IMR-90 (cell line): ENCODE measurements around the gene NUDT9. TPM values are rescaled to one million over a fixed set of nuclear protein-coding genes. Genes with fewer than 3 reads are reported as not detected.
"Not testable (repeated sequence)": the region's sequence is repeated elsewhere in the genome, so short reads cannot be mapped to it uniquely, and the experiment has no call there.

Experiments
- ATAC-seq: fragments of 200-7000 bp; cut with Tn5 transposase; 2 replicates; pipeline ENCODE4 v1.9.1; 2020; ENCODE audit warnings: low read depth, mild to moderate bottlenecking, moderate library complexity
- BruUV-seq: library from RNA; stranded (reverse); fragments of 400-500 nt; replicated peaks from 2 replicates; lab custom pipeline; 2021; lab: Mats Ljungman, UMichigan
- CTCF ChIA-PET: fragments of 300-600 bp; formaldehyde crosslinking; extraction: SDS; loops from one replicate; lab custom pipeline; 2021; ENCODE audit warnings: antibody characterized with exemption; lab: Yijun Ruan, JAX
- POLR2A ChIA-PET: fragments of 300-600 bp; sonication (Branson Sonifier 250); formaldehyde crosslinking; loops from one replicate; lab custom pipeline; 2022; ENCODE audit warnings: antibody characterized with exemption; ENCODE audit not compliant: unreplicated experiment; lab: Charles Lee
- DNase-seq: peaks from one replicate; pipeline ENCODE4 v3.0.0; 2013
- H2AFZ ChIP-seq: replicated peaks from 2 replicates; pipeline ENCODE3; 2013; ENCODE audit warnings: low read length, mild to moderate bottlenecking; ENCODE audit not compliant: poor library complexity
- H2AK5ac ChIP-seq: 2 replicates; pipeline ENCODE4 v1.6.1; 2013; ENCODE audit warnings: low read depth, low read length, inconsistent platforms
- H2AK9ac ChIP-seq: replicated peaks from 2 replicates; pipeline ENCODE3; 2013; ENCODE audit warnings: mild to moderate bottlenecking, low read depth, low read length, moderate library complexity; ENCODE audit not compliant: poor library complexity
- H2BK120ac ChIP-seq: 2 replicates; pipeline ENCODE4 v1.6.1; 2013; ENCODE audit warnings: low read depth, low read length, inconsistent platforms
- H2BK15ac ChIP-seq: 3 replicates; pipeline ENCODE4 v1.6.1; 2013; ENCODE audit warnings: low read depth, low read length, inconsistent platforms
- H2BK20ac ChIP-seq: 2 replicates; pipeline ENCODE4 v1.6.1; 2013; ENCODE audit warnings: low read depth, mild to moderate bottlenecking, inconsistent platforms, low read length, moderate library complexity
- H2BK5ac ChIP-seq: 2 replicates; pipeline ENCODE4 v1.6.1; 2013; ENCODE audit warnings: mild to moderate bottlenecking, low read depth, low read length, inconsistent platforms; ENCODE audit not compliant: poor library complexity, severe bottlenecking
- H3K14ac ChIP-seq: replicated peaks from 2 replicates; pipeline ENCODE4 v1.6.1; 2013; ENCODE audit warnings: low read depth, low read length, inconsistent platforms
- H3K18ac ChIP-seq: 2 replicates; pipeline ENCODE4 v1.6.1; 2013; ENCODE audit warnings: low read depth, low read length, control low read depth
- H3K23ac ChIP-seq: 2 replicates; pipeline ENCODE4 v1.6.1; 2013; ENCODE audit warnings: low read depth, low read length, inconsistent platforms
- H3K27ac ChIP-seq: 2 replicates; pipeline ENCODE4 v1.5.1; 2013; ENCODE audit warnings: mild to moderate bottlenecking, control low read depth, low read length; ENCODE audit not compliant: insufficient read depth
- H3K27me3 ChIP-seq: 2 replicates; pipeline ENCODE4 v1.6.1; 2013; ENCODE audit warnings: low read length; ENCODE audit not compliant: control insufficient read depth, insufficient read depth
- H3K36me3 ChIP-seq: 2 replicates; pipeline ENCODE4 v1.6.1; 2013; ENCODE audit warnings: low read length, mixed read lengths; ENCODE audit not compliant: control insufficient read depth, insufficient read depth
- H3K4ac ChIP-seq: 2 replicates; pipeline ENCODE4 v1.6.1; 2013; ENCODE audit warnings: low read depth, low read length, inconsistent platforms
- H3K4me1 ChIP-seq: 2 replicates; pipeline ENCODE4 v1.6.1; 2013; ENCODE audit warnings: low read length, mixed read lengths; ENCODE audit not compliant: control insufficient read depth, insufficient read depth
- H3K4me2 ChIP-seq: 2 replicates; pipeline ENCODE4 v1.6.1; 2013; ENCODE audit warnings: low read depth, mild to moderate bottlenecking, control low read depth, low read length, moderate library complexity
- H3K4me3 ChIP-seq: 2 replicates; pipeline ENCODE4 v1.5.1; 2013; ENCODE audit warnings: low read depth, mild to moderate bottlenecking, control low read depth, low read length, moderate library complexity; ENCODE audit not compliant: insufficient read depth
- H3K56ac ChIP-seq: 2 replicates; pipeline ENCODE4 v1.6.1; 2013; ENCODE audit warnings: low read length, inconsistent platforms; ENCODE audit not compliant: insufficient read depth; ENCODE audit errors: extremely low read depth
- H3K79me1 ChIP-seq, 2 experiments: 2 replicates each; pipeline ENCODE4 v1.6.1; 2013; ENCODE audit warnings: low read length in 2 of 2, inconsistent platforms in 1 of 2, low read depth in 1 of 2
- H3K9ac ChIP-seq: 2 replicates; pipeline ENCODE4 v1.6.1; 2013; ENCODE audit warnings: low read depth, low read length, control low read depth
- H3K9me1 ChIP-seq: 2 replicates; pipeline ENCODE4 v1.6.1; 2013; ENCODE audit warnings: low read length, inconsistent platforms; ENCODE audit not compliant: insufficient read depth
- H3K9me3 ChIP-seq: 2 replicates; pipeline ENCODE4 v1.6.1; 2013; ENCODE audit warnings: low read length; ENCODE audit not compliant: control insufficient read depth, insufficient read depth
- H4K20me1 ChIP-seq: 2 replicates; pipeline ENCODE4 v1.6.1; 2013; ENCODE audit warnings: low read length, inconsistent platforms; ENCODE audit not compliant: insufficient read depth
- H4K5ac ChIP-seq: 2 replicates; pipeline ENCODE4 v1.6.1; 2013; ENCODE audit warnings: mild to moderate bottlenecking, low read depth, low read length, control low read depth
- H4K8ac ChIP-seq, 2 experiments: 2 replicates each; pipeline ENCODE4 v1.6.1; 2013; ENCODE audit warnings: low read depth in 2 of 2, low read length in 2 of 2, control low read depth in 1 of 2, inconsistent platforms in 1 of 2
- H4K91ac ChIP-seq: 2 replicates; pipeline ENCODE4 v1.6.1; 2013; ENCODE audit warnings: low read depth, low read length, inconsistent platforms; ENCODE audit not compliant: insufficient read depth
- MAZ ChIP-seq: IDR thresholded peaks from 2 replicates; pipeline ENCODE4 v1.6.1; 2012; ENCODE audit warnings: low read depth, mild to moderate bottlenecking, low read length, improper control_type of control experiment, moderate library complexity, borderline replicate concordance
- WGBS, 2 experiments: methylation state at CpG; one replicate each; pipeline versions ENCODE4 v1.1.5 to v1.1.7; 2013; ENCODE audit warnings: missing lambda C conversion rate in 2 of 2; ENCODE audit not compliant: insufficient read length in 1 of 2; ENCODE audit errors: extremely low coverage in 2 of 2; 5-methylcytosine and 5-hydroxymethylcytosine counted together
- dilution Hi-C: fragments of 300-500 bp; cut with HindIII; formaldehyde crosslinking; loops from one replicate; pipeline ENCODE4 v1.14.3; 2018; ENCODE audit warnings: low sequenced_read_pairs; ENCODE audit not compliant: unreplicated experiment
- in situ Hi-C: fragments of 300-500 bp; cut with MboI; formaldehyde crosslinking; loops from 3 replicates; pipeline ENCODE4 v1.14.3; 2019; ENCODE audit warnings: low sequenced_read_pairs, inconsistent platforms, mixed read lengths
- intact Hi-C: fragments of 100-400 bp; cut with micrococcal nuclease; formaldehyde crosslinking; loops from 2 replicates; pipeline ENCODE4 v1.10.0; 2022
- polyA plus RNA-seq, 3 experiments: library from polyadenylated mRNA; depleted of rRNA; stranded (reverse); fragments of >200 nt; gene quantifications; 2 replicates each; pipeline ENCODE4 v1.2.3, GENCODE V29; 2012; ENCODE audit warnings: low replicate concordance in 1 of 3
- total RNA-seq: library from RNA; depleted of rRNA; stranded (reverse); fragments of >200 nt; gene quantifications from 2 replicates; pipeline ENCODE4 v1.2.3, GENCODE V29; 2012
- TF ChIP-seq, protein P1 (sequence below): fragments of 150-350 bp; IDR thresholded peaks from 2 replicates; pipeline ENCODE4 v1.6.1; 2016; ENCODE audit warnings: low read depth, mild to moderate bottlenecking, low read length, moderate library complexity, borderline replicate concordance

Gene NUDT9
- total and polyA plus RNA-seq, 2 of the 4 experiments (the other 2 are of a cell fraction): 10.0 to 23.5 TPM

DNA sequence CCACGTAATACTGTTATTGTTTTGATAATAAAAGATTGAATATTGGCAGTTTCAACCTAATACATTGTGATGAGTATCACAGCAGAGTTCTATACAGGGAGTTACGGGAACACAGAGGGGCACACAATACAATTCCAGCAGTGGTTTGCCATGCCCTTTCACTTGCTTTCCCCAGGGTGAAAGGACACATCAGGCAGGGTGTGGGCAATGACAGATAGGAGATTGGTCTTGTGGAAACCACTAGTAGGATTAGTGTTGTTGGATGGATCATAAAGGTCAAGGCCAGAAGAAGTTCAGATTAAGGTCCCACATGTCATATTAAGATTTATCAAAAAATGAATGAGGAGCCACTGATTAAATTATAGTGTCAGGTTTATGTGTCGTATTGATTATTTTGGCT, 39.4 kb upstream of the NUDT9 start:
- CTCF ChIA-PET: interaction anchor here (0.9 kb wide), 1 partner anchor 8 kb away, joined by 3 read pairs; the partner anchor contains the start of gene HSD17B11

DNA sequence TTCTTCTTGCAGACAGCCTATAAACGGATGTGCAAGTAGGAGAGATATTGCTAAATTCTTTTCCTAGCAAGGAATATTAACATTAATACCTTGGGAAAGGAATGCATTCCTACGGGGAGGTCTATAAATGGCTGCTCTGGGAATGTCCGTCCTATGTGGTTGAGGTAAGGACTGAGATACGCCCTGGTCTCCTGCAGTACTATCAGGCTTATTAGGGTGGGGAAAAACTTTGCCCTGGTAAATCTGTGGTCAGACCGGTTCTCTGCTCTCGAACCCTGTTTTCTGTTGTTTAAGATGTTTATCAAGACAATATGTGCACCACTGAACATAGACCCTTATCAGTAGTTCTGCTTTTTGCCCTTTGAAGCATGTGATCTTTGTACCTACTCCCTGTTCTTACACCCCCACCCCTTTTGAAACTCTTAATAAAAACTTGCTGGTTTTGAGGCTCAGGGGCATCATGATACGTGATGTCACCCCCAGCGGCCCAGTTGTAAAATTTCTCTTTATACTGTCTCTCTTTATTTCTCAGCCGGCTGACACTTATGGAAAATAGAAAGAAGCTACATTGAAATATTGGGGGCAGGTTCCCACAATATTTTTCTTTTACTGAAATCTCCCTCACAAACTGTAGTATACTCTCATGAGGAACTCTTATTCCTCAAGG, 37.8 kb upstream of the NUDT9 start:
- H2BK20ac ChIP-seq, DNase-seq, H4K91ac ChIP-seq, H3K9me1 ChIP-seq, H3K36me3 ChIP-seq, H2BK5ac ChIP-seq, CTCF ChIA-PET, H3K9me3 ChIP-seq, H3K18ac ChIP-seq, H3K4me3 ChIP-seq, H3K27ac ChIP-seq, intact Hi-C loops, BruUV-seq, H4K20me1 ChIP-seq, H4K5ac ChIP-seq, H3K4me1 ChIP-seq, H3K27me3 ChIP-seq, H2AK5ac ChIP-seq, H2AK9ac ChIP-seq, H3K14ac ChIP-seq, H3K4me2 ChIP-seq, H2BK15ac ChIP-seq, H2BK120ac ChIP-seq, H2AFZ ChIP-seq, H3K56ac ChIP-seq, in situ Hi-C loops, ATAC-seq, POLR2A ChIA-PET, H3K9ac ChIP-seq, dilution Hi-C loops, H3K23ac ChIP-seq, H3K4ac ChIP-seq, H4K8ac ChIP-seq: not testable (repeated sequence)
- H3K79me1 ChIP-seq: peaks cover 22 to 34% of the 10 kb centered on the region in 2 experiments; a peak in 3 of 4 replicates
- WGBS, 2 experiments: no CpG with 5 or more reads among the region's 9 CpGs

More for the DNA sequence above, 39.4 kb upstream of the NUDT9 start:
- Histone ChIP-seq H2BK15ac (no peak overlapping the region), H3K27me3 (no peaks in the 10 kb centered on the region), H3K4me1 (no peaks in the 10 kb centered on the region), H3K23ac (no peak overlapping the region), H4K5ac (no peak overlapping the region), H4K8ac (no peak overlapping the region), H3K18ac (no peak overlapping the region), H3K9me1 (0 out of 2 replicates have a peak, but pooled peaks cover 2% of the 10 kb centered on the region), H3K79me1 (peaks cover 14 to 19% of the 10 kb centered on the region in 2 experiments; a peak in 3 of 4 replicates), H2BK120ac (no peak overlapping the region), H3K4me2 (no peak overlapping the region), H4K91ac (no peak overlapping the region), H2BK20ac (no peak overlapping the region), H3K9ac (no peak overlapping the region), H3K36me3 (peaks cover 6% of the 10 kb centered on the region; the same call in 1 of the 2 replicates), H3K4me3 (no peak overlapping the region), H3K9me3 (no peaks in the 10 kb centered on the region), H3K27ac (no peak overlapping the region), H2AFZ (no peak overlapping the region), H3K14ac (no peak overlapping the region), H3K4ac (no peak overlapping the region), H2BK5ac (no peak overlapping the region), H2AK9ac (no peak overlapping the region), H4K20me1 (no peaks in the 10 kb centered on the region), H2AK5ac (no peak overlapping the region), H3K56ac (no peak overlapping the region)
- dilution Hi-C loops: no loop called here
- in situ Hi-C loops: no loop called here
- TF ChIP-seq, protein P1, sequence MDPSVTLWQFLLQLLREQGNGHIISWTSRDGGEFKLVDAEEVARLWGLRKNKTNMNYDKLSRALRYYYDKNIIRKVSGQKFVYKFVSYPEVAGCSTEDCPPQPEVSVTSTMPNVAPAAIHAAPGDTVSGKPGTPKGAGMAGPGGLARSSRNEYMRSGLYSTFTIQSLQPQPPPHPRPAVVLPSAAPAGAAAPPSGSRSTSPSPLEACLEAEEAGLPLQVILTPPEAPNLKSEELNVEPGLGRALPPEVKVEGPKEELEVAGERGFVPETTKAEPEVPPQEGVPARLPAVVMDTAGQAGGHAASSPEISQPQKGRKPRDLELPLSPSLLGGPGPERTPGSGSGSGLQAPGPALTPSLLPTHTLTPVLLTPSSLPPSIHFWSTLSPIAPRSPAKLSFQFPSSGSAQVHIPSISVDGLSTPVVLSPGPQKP: no peak
- TF ChIP-seq MAZ: no peak
- DNase-seq: no peak
- intact Hi-C loops: no loop called here
- BruUV-seq: no TSS peak
- no peak for ATAC-seq
- POLR2A ChIA-PET: no interaction called here
- no CpG with 5 or more reads among the region's 3 CpGs for whole genome bisulfite sequencing, 2 experiments
